Gastroesophageal sphincter (tissue), 3 donors: ENCODE measurements around the gene AHSA1.

Experiments used
- EP300 ChIP-seq: sonication (generic); formaldehyde crosslinking; IDR thresholded peaks from one replicate; pipeline ENCODE4 v1.6.1; 2017; ENCODE audit warnings: antibody characterized with exemption, mild to moderate bottlenecking
- POLR2A ChIP-seq, 2 donors: fragments of 450-650 bp; IDR thresholded peaks; one replicate each; pipeline ENCODE4 v1.6.1; 2017; ENCODE audit warnings: antibody characterized with exemption in 2 of 2, mild to moderate bottlenecking in 2 of 2, moderate library complexity in 1 of 2
- POLR2AphosphoS5 ChIP-seq: sonication (generic); formaldehyde crosslinking; IDR thresholded peaks from one replicate; pipeline ENCODE4 v1.6.1; 2017; ENCODE audit warnings: antibody characterized with exemption
- TF ChIP-seq, protein P1 (sequence below), 4 experiments: fragments of 200-600 bp in 2 of 4; fragments of 450-650 bp in 2 of 4; sonication (generic) in 1 of 4; IDR thresholded peaks; one replicate each; pipeline ENCODE4 v1.5.1; 2017 to 2019; ENCODE audit warnings: antibody characterized with exemption in 4 of 4, mild to moderate bottlenecking in 2 of 4, moderate library complexity in 2 of 4

DNA sequence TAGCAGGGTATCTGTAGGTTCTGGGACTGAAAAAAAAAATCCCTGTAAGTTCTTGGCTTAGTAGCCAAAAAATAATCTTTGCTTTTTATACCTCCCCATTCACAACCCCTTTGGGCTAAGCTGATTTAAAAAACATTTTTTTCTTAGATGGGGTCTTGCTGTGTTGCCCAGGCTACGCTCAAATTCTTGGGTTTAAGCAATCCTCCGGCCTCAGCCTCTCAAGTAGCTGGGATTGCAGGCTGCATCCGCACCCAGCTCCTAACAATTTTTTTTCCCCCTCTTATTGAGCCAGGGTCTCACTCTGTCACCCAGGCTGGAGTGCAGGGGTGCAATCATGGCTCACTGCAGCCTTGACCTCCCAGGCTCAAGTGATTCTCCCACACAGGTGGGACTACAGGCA lies 49.9 kb downstream of the AHSA1 start:
- TF ChIP-seq POLR2A (IDR thresholded peaks at IDR 0.05): no peak
- TF ChIP-seq, protein P1, sequence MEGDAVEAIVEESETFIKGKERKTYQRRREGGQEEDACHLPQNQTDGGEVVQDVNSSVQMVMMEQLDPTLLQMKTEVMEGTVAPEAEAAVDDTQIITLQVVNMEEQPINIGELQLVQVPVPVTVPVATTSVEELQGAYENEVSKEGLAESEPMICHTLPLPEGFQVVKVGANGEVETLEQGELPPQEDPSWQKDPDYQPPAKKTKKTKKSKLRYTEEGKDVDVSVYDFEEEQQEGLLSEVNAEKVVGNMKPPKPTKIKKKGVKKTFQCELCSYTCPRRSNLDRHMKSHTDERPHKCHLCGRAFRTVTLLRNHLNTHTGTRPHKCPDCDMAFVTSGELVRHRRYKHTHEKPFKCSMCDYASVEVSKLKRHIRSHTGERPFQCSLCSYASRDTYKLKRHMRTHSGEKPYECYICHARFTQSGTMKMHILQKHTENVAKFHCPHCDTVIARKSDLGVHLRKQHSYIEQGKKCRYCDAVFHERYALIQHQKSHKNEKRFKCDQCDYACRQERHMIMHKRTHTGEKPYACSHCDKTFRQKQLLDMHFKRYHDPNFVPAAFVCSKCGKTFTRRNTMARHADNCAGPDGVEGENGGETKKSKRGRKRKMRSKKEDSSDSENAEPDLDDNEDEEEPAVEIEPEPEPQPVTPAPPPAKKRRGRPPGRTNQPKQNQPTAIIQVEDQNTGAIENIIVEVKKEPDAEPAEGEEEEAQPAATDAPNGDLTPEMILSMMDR (IDR thresholded peaks at IDR 0.05): no peak
- no peak for TF ChIP-seq POLR2AphosphoS5
- no peak for TF ChIP-seq EP300
